H9 (cell line): ENCODE results near the gene GPR68. TPM values are rescaled to one million over a fixed set of nuclear protein-coding genes. Genes with fewer than 3 reads are reported as not detected.

Source experiments
- DNase-seq: peaks from one replicate; pipeline ENCODE4 v3.0.0-alpha.2; 2017
- H2AFZ ChIP-seq: one replicate; pipeline ENCODE4 v1.6.1; 2013; ENCODE audit warnings: mild to moderate bottlenecking, low read length, control low read depth, moderate library complexity
- H2AK5ac ChIP-seq: 2 replicates; pipeline ENCODE4 v1.6.1; 2013; ENCODE audit warnings: low read length, control low read depth, mixed read lengths; ENCODE audit not compliant: insufficient read length
- H2BK120ac ChIP-seq: one replicate; pipeline ENCODE4 v1.6.1; 2013; ENCODE audit warnings: low read depth, mild to moderate bottlenecking, low read length, control low read depth, inconsistent platforms; ENCODE audit not compliant: poor library complexity, severe bottlenecking
- H2BK12ac ChIP-seq: 2 replicates; pipeline ENCODE4 v1.6.1; 2013; ENCODE audit warnings: low read length, control low read depth, mixed read lengths, low read depth; ENCODE audit not compliant: insufficient read length
- H2BK15ac ChIP-seq: 2 replicates; pipeline ENCODE4 v1.6.1; 2013; ENCODE audit warnings: low read depth, low read length, control low read depth
- H2BK20ac ChIP-seq: one replicate; pipeline ENCODE4 v1.6.1; 2013; ENCODE audit warnings: low read depth, mild to moderate bottlenecking, low read length, control low read depth, inconsistent platforms; ENCODE audit not compliant: poor library complexity, severe bottlenecking
- H2BK5ac ChIP-seq: 2 replicates; pipeline ENCODE4 v1.6.1; 2013; ENCODE audit warnings: low read length, control low read depth, mixed read lengths; ENCODE audit not compliant: insufficient read length
- H3K14ac ChIP-seq: 2 replicates; pipeline ENCODE4 v1.6.1; 2013; ENCODE audit warnings: low read length, control low read depth; ENCODE audit not compliant: insufficient read depth
- H3K18ac ChIP-seq: 2 replicates; pipeline ENCODE4 v1.6.1; 2013; ENCODE audit warnings: low read depth, mild to moderate bottlenecking, mixed read lengths, low read length, control low read depth; ENCODE audit not compliant: insufficient read length
- H3K23ac ChIP-seq: 2 replicates; pipeline ENCODE4 v1.6.1; 2013; ENCODE audit warnings: low read length, control low read depth, mixed read lengths, low read depth; ENCODE audit not compliant: insufficient read length
- H3K23me2 ChIP-seq: 2 replicates; pipeline ENCODE4 v1.6.1; 2013; ENCODE audit warnings: low read depth, mild to moderate bottlenecking, mixed read lengths, low read length, control low read depth; ENCODE audit not compliant: insufficient read length, poor library complexity, severe bottlenecking
- H3K27ac ChIP-seq: 2 replicates; pipeline ENCODE4 v1.5.1; 2013; ENCODE audit warnings: low read length, control low read depth, mixed read lengths, low read depth; ENCODE audit not compliant: insufficient read length
- H3K27me3 ChIP-seq: 2 replicates; pipeline ENCODE4 v1.6.1; 2013; ENCODE audit warnings: low read length, control low read depth, inconsistent platforms; ENCODE audit not compliant: insufficient read depth
- H3K4ac ChIP-seq: 2 replicates; pipeline ENCODE4 v1.6.1; 2013; ENCODE audit warnings: low read depth, mild to moderate bottlenecking, control low read depth, inconsistent platforms, low read length, moderate library complexity
- H3K4me1 ChIP-seq: 2 replicates; pipeline ENCODE4 v1.6.1; 2013; ENCODE audit warnings: low read length, control low read depth, inconsistent platforms; ENCODE audit not compliant: insufficient read depth
- H3K4me2 ChIP-seq: 2 replicates; pipeline ENCODE4 v1.6.1; 2013; ENCODE audit warnings: low read length, control low read depth, mixed read lengths; ENCODE audit not compliant: insufficient read length, insufficient read depth
- H3K56ac ChIP-seq: 2 replicates; pipeline ENCODE4 v1.6.1; 2013; ENCODE audit warnings: low read depth, mild to moderate bottlenecking, mixed read lengths, low read length, control low read depth; ENCODE audit not compliant: insufficient read length
- H3K79me1 ChIP-seq: 2 replicates; pipeline ENCODE4 v1.6.1; 2013; ENCODE audit warnings: low read depth, mild to moderate bottlenecking, moderate library complexity, low read length, control low read depth, inconsistent platforms; ENCODE audit not compliant: insufficient read depth, poor library complexity, severe bottlenecking
- H3K79me2 ChIP-seq: 2 replicates; pipeline ENCODE4 v1.6.1; 2013; ENCODE audit warnings: low read length, control low read depth, inconsistent platforms; ENCODE audit not compliant: insufficient read depth
- H3K9ac ChIP-seq: 2 replicates; pipeline ENCODE4 v1.6.1; 2013; ENCODE audit warnings: low read length, control low read depth, mixed read lengths; ENCODE audit not compliant: insufficient read length; ENCODE audit errors: extremely low read depth
- H3K9me3 ChIP-seq: one replicate; pipeline ENCODE4 v1.6.1; 2013; ENCODE audit warnings: low read depth, low read length, inconsistent platforms; ENCODE audit not compliant: control insufficient read depth
- H3T11ph ChIP-seq: one replicate; pipeline ENCODE4 v1.6.1; 2013; ENCODE audit warnings: mild to moderate bottlenecking, low read length, control low read depth, inconsistent platforms
- H4K20me1 ChIP-seq: one replicate; pipeline ENCODE4 v1.6.1; 2013; ENCODE audit not compliant: control insufficient read depth, insufficient read length, insufficient read depth
- H4K5ac ChIP-seq: 2 replicates; pipeline ENCODE4 v1.6.1; 2013; ENCODE audit warnings: low read depth, mild to moderate bottlenecking, mixed read lengths, low read length, control low read depth; ENCODE audit not compliant: insufficient read length
- H4K8ac ChIP-seq: replicated peaks from 2 replicates; pipeline ENCODE4 v1.6.1; 2013; ENCODE audit warnings: low read length, control low read depth, mixed read lengths, low read depth; ENCODE audit not compliant: insufficient read length
- H4K91ac ChIP-seq: 2 replicates; pipeline ENCODE4 v1.6.1; 2013; ENCODE audit warnings: low read depth, mild to moderate bottlenecking, moderate library complexity, mixed read lengths, low read length, control low read depth; ENCODE audit not compliant: insufficient read length
- H3K27ac Mint-ChIP-seq, 3 experiments: 2 replicates in 2 of 3; 3 replicates in 1 of 3; pipeline ENCODE4 v1.8.0; 2020 to 2021; ENCODE audit warnings: mixed read lengths in 3 of 3, mild to moderate bottlenecking in 1 of 3, moderate library complexity in 1 of 3
- H3K27me3 Mint-ChIP-seq: 2 replicates; pipeline ENCODE4 v1.8.0; 2021; ENCODE audit warnings: low read depth, mild to moderate bottlenecking, moderate library complexity, mixed read lengths
- H3K36me3 Mint-ChIP-seq, 3 experiments: 2 replicates in 2 of 3; 3 replicates in 1 of 3; pipeline ENCODE4 v1.8.0; 2020 to 2021; ENCODE audit warnings: low read depth in 3 of 3, mixed read lengths in 3 of 3; ENCODE audit not compliant: insufficient read depth in 1 of 3
- H3K4me1 Mint-ChIP-seq, 2 experiments: 2 replicates each; pipeline ENCODE4 v1.8.0; 2020; ENCODE audit warnings: mixed read lengths in 2 of 2
- H3K4me3 Mint-ChIP-seq, 2 experiments: 2 replicates in 1 of 2; 3 replicates in 1 of 2; pipeline ENCODE4 v1.8.0; 2020 to 2021; ENCODE audit warnings: mild to moderate bottlenecking in 2 of 2, mixed read lengths in 2 of 2, moderate library complexity in 1 of 2
- H3K9me3 Mint-ChIP-seq, 2 experiments: 2 replicates in 1 of 2; 3 replicates in 1 of 2; pipeline ENCODE4 v1.8.0; 2020; ENCODE audit warnings: mild to moderate bottlenecking in 2 of 2, mixed read lengths in 2 of 2, moderate library complexity in 1 of 2
- CTCF ChIP-seq: fragments of 200-600 bp; sonication (generic); conservative IDR thresholded peaks from 3 replicates; pipeline ENCODE4 v1.8.0; 2021; ENCODE audit warnings: antibody characterized with exemption, mild to moderate bottlenecking
- WGBS: extraction: QIAGEN DNeasy Blood & Tissue Kit; methylation state at CpG from one replicate; pipeline ENCODE4 v1.1.7; 2013; ENCODE audit warnings: missing lambda C conversion rate, low lambda C conversion rate, mixed read lengths; ENCODE audit not compliant: insufficient read length; ENCODE audit errors: extremely low coverage; 5-methylcytosine and 5-hydroxymethylcytosine counted together
- total RNA-seq: library from RNA; stranded (reverse); gene quantifications from 2 replicates; pipeline ENCODE4 v1.2.1, GENCODE V29; 2021

GPR68 gene
- total RNA-seq, 1 experiment from 2014 or later, result 0.33 TPM

- Histone ChIP-seq H2BK12ac (no peak overlapping the region), H3K9me3 (no peaks in the 10 kb centered on the region), H3K79me2 (no peaks in the 10 kb centered on the region), H2BK5ac (no peak overlapping the region), H4K20me1 (no peaks in the 10 kb centered on the region), H3K14ac (no peak overlapping the region), H3T11ph (no peak overlapping the region), H3K27ac (no peak overlapping the region), H3K4me2 (no peak overlapping the region), H3K4ac (no peak overlapping the region), H3K27me3 (no peaks in the 10 kb centered on the region), H4K5ac (no peak overlapping the region), H3K9ac (no peak overlapping the region), H4K91ac (no peak overlapping the region), H3K18ac (no peak overlapping the region), H2BK15ac (no peak overlapping the region), H4K8ac (no peak overlapping the region), H2BK20ac (no peak overlapping the region), H3K23ac (no peak overlapping the region), H3K56ac (no peak overlapping the region), H3K4me1 (no peaks in the 10 kb centered on the region), H2AK5ac (no peak overlapping the region), H2BK120ac (no peak overlapping the region), H3K79me1 (no peaks in the 10 kb centered on the region), H3K23me2 (no peaks in the 10 kb centered on the region), H2AFZ (no peak overlapping the region)
- DNase-seq, result no peak
- Mint-ChIP-seq H3K4me3 (no peak overlapping the region), H3K27me3 (no peaks in the 10 kb centered on the region), H3K27ac (no peak overlapping the region), H3K9me3 (no peaks in the 10 kb centered on the region), H3K36me3 (peaks cover 11 to 40% (median 27%) of the 10 kb centered on the region in 3 experiments), H3K4me1 (peaks cover 0 to 8% of the 10 kb centered on the region in 2 experiments; a peak in 1 of 4 replicates)
- no peak for TF ChIP-seq CTCF
- WGBS, result no CpG with 5 or more reads among the region's 27 CpGs
Measured at GRCh38 chr14:91273273-91273884, 28.9 kb upstream of the GPR68 start.
